RWPE1 (cell line): ENCODE data around the gene RS1.

ENCODE experiments used
- CTCF ChIA-PET: fragments of 350-600 bp; sonication (Branson Sonifier 250); formaldehyde crosslinking; extraction: SDS; loops from one replicate; lab custom pipeline; 2021; lab: Yijun Ruan, JAX
- POLR2A ChIA-PET: fragments of 400-600 bp; formaldehyde crosslinking; extraction: SDS; loops from one replicate; lab custom pipeline; 2020; ENCODE audit warnings: antibody characterized with exemption; ENCODE audit not compliant: low non-redundant PET; lab: Yijun Ruan, JAX
- DNase-seq: peaks from one replicate; pipeline ENCODE4 v3.0.0; 2012; ENCODE audit warnings: low spot score
- H3K27ac ChIP-seq: fragments of 450-650 bp; 2 replicates; pipeline ENCODE4 v1.5.1; 2017
- TF ChIP-seq, protein P1 (sequence below): fragments of 450-650 bp; conservative IDR thresholded peaks from 2 replicates; pipeline ENCODE4 v1.5.1; 2017; ENCODE audit warnings: low read depth, mild to moderate bottlenecking

Gene RS1

GRCh38 chrX:18682979-18683387 lies 11.1 kb upstream of the RS1 start:
- POLR2A ChIA-PET, result no interaction called here
- no peak for DNase-seq
- TF ChIP-seq, protein P1, sequence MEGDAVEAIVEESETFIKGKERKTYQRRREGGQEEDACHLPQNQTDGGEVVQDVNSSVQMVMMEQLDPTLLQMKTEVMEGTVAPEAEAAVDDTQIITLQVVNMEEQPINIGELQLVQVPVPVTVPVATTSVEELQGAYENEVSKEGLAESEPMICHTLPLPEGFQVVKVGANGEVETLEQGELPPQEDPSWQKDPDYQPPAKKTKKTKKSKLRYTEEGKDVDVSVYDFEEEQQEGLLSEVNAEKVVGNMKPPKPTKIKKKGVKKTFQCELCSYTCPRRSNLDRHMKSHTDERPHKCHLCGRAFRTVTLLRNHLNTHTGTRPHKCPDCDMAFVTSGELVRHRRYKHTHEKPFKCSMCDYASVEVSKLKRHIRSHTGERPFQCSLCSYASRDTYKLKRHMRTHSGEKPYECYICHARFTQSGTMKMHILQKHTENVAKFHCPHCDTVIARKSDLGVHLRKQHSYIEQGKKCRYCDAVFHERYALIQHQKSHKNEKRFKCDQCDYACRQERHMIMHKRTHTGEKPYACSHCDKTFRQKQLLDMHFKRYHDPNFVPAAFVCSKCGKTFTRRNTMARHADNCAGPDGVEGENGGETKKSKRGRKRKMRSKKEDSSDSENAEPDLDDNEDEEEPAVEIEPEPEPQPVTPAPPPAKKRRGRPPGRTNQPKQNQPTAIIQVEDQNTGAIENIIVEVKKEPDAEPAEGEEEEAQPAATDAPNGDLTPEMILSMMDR, result no peak
- H3K27ac ChIP-seq, result no peak overlapping the region
- CTCF ChIA-PET, result no interaction called here

GRCh38 chrX:18681996-18682395 lies 10.1 kb upstream of the RS1 start:
- ChIA-PET CTCF (no interaction called here), POLR2A (no interaction called here)
- TF ChIP-seq, protein P1, result no peak
- DNase-seq, result no peak
- H3K27ac ChIP-seq, result no peak overlapping the region

DNA sequence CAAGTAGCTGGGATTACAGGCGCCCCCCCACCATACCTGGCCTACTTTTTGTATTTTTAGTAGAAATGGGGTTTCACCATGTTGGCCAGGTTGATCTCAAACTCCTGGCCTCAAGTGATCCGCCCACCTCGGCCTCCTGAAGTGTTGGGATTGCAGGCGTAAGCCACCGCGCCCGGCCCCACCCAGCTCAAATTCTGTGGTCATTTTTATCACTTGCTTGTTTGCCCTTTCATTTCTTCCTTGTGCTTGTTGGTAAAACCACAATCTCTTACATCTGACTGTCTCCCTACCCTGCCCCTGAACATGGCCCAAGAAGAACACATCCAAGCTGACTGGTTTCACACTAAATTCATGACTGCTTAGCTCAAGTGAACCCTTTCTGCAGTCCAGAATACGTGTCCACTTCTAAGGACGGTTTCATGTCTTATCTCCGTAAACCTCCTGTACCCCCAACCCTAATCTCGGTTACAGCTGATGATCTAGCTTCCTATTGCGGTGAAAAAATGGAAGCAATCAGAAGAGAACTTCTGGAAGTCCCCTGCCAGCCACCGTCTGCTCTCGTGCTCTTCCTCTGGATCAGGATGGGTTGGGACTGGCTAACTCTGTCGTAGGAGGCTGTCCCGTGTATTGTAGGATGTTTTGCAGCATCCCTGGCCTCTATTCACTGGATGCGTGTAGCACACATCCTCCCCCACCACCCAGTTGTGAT lies 5.4 kb upstream of the RS1 start:
- TF ChIP-seq, protein P1, result no peak
- no peak overlapping the region for H3K27ac ChIP-seq
- ChIA-PET POLR2A (no interaction called here), CTCF (interaction anchor here (0.6 to 1.2 kb wide), 5 partner anchors 10 to 256 kb away, joined by 3 to 5 read pairs (median 4); no protein-coding TSS in a partner anchor)
- DNase-seq, result no peak

GRCh38 chrX:18676470-18676869 lies 4.6 kb upstream of the RS1 start:
- TF ChIP-seq, protein P1, result 0 out of 2 replicates have a peak, but pooled peaks have one; percentile 14
- peak; percentile 20 for DNase-seq
- no peak overlapping the region for H3K27ac ChIP-seq
- ChIA-PET POLR2A (interaction anchor here (0.5 kb wide), 1 partner anchor 8 kb away, joined by 3 read pairs; no protein-coding TSS in a partner anchor), CTCF (interaction anchor here (0.6 to 1.2 kb wide), 4 partner anchors 10 to 255 kb away, joined by 3 to 5 read pairs (median 4); no protein-coding TSS in a partner anchor)

DNA sequence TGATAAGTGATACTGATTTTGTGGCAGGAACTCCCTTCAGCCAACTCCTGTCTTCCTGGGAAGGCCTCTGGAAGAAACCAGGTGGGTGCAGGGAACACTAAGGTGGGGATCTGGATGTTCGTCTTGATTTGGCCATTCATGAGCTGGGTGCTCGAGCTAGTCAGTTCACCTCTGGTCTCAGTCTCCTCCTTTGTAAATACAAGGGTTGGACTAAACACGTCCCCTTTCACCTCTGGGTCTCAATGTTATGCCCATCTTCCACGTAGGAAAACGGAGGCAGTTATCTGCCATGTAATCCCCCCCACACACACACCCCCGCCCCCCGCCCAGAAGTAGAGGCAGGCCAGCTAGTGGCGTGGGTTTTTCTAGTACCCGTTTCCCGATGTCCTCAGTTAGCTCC lies 4.1 kb upstream of the RS1 start:
- DNase-seq, result no peak
- ChIA-PET POLR2A (interaction anchor here (0.5 kb wide), 1 partner anchor 8 kb away, joined by 3 read pairs; no protein-coding TSS in a partner anchor), CTCF (interaction anchor here (0.6 to 1.2 kb wide), 2 partner anchors 12 to 657 kb away, joined by 3 to 4 read pairs; no protein-coding TSS in a partner anchor)
- TF ChIP-seq, protein P1, result no peak
- H3K27ac ChIP-seq, result no peak overlapping the region

DNA sequence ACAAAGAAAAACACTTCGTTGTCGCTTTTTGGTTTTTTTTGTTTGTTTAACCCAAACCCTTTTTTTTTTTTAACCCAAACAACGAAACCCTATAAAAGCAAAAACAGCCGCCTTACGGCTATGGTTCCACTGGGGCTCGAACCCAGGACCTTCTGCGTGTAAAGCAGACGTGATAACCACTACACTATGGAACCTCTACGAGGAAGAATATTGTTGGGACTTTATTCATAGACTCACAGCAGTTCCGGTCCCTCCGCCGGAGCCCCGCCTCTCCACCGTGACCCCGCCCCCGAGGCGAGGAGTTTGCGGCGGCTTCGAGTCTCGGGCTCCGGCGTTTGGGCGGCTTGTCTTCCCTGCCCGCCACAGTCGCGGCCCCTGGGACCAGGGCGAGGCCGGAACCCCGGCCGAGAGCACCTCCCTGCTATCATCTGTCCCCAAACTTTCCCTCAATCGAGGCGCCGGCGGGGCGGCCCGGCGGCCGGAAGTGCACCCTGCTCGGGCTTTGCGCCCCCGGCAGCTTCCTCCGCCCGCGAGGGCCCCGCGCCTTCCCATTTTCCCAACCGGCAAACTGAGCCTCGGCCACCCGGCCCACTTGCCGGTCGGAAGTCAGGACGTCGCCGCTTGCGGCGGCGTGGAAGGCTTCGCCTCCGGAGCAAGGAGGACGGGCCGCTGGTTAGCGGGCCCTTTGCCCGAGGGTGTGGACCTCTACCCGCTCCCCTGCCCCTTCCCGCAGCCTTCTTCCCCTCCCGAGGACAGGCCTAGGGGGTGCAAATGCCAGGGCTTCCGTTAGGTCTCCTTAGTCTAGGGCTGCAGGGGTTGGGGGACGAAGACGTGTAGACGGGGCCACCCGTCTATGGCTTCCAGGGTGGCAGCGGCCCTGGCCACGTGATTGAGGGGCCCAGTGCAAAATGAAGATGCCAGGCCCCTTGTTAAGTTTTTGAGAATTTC lies 3.2 kb upstream of the RS1 start:
- H3K27ac ChIP-seq, result peak overlapping the region; percentile 72
- peak; percentile 72 for DNase-seq
- TF ChIP-seq, protein P1, result no peak
- ChIA-PET POLR2A (no interaction called here), CTCF (interaction anchor here (0.6 kb wide), 1 partner anchor 658 kb away, joined by 4 read pairs; no protein-coding TSS in a partner anchor)
